NCI-H2081 treated with DMSO at 0.1 percent for 48 hours (cell line): ENCODE results near the gene RIC1.
"Not testable (repeated sequence)": the region's sequence is repeated elsewhere in the genome, so short reads cannot be mapped to it uniquely, and the experiment has no call there.

Source experiments
- DNase-seq: peaks from one replicate; lab custom pipeline; 2025; lab: John Stamatoyannopoulos, UW

RIC1 gene

GRCh38 chr9:5787759-5788302 lies 158.9 kb downstream of the RIC1 start:
- no peak for DNase-seq

GRCh38 chr9:5789489-5789888 lies 160.6 kb downstream of the RIC1 start:
- no peak for DNase-seq

GRCh38 chr9:5790923-5791322 lies 162.0 kb downstream of the RIC1 start:
- DNase-seq = no peak

- no peak for DNase-seq
Measured at GRCh38 chr9:5791870-5792269, 163.0 kb downstream of the RIC1 start.

GRCh38 chr9:5793812-5794211 lies 164.9 kb downstream of the RIC1 start:
- no peak for DNase-seq

GRCh38 chr9:5796298-5796697 lies 167.4 kb downstream of the RIC1 start:
- DNase-seq = no peak

- no peak for DNase-seq
Measured at GRCh38 chr9:5798581-5798980, 169.7 kb downstream of the RIC1 start.

- no peak for DNase-seq
Measured at GRCh38 chr9:5799314-5799713, 170.4 kb downstream of the RIC1 start.

GRCh38 chr9:5800378-5800777 lies 171.5 kb downstream of the RIC1 start:
- not testable (repeated sequence) for DNase-seq

- DNase-seq = no peak
Measured at GRCh38 chr9:5800969-5801738, 172.2 kb downstream of the RIC1 start.

GRCh38 chr9:5801739-5802113 lies 172.8 kb downstream of the RIC1 start:
- no peak for DNase-seq

- no peak for DNase-seq
Measured at GRCh38 chr9:5805478-5805877, 176.6 kb downstream of the RIC1 start.

- no peak for DNase-seq
Measured at GRCh38 chr9:5811751-5812150, 182.8 kb downstream of the RIC1 start.

- DNase-seq = no peak
Measured at GRCh38 chr9:5813824-5814223, 184.9 kb downstream of the RIC1 start.

- no peak for DNase-seq
Measured at GRCh38 chr9:5815461-5815860, 186.6 kb downstream of the RIC1 start.

- no peak for DNase-seq
Measured at GRCh38 chr9:5817862-5818261, 189.0 kb downstream of the RIC1 start.

- no peak for DNase-seq
Measured at GRCh38 chr9:5818424-5819142, 189.7 kb downstream of the RIC1 start.

GRCh38 chr9:5819174-5819573 lies 190.3 kb downstream of the RIC1 start:
- DNase-seq = no peak

GRCh38 chr9:5820425-5820824 lies 191.5 kb downstream of the RIC1 start:
- no peak for DNase-seq

- DNase-seq = no peak
Measured at GRCh38 chr9:5825223-5825622, 196.3 kb downstream of the RIC1 start.
